ENCODE data around the gene NR1D2.
"Not testable (repeated sequence)": the region's sequence is repeated elsewhere in the genome, so short reads cannot be mapped to it uniquely, and the experiment has no call there.

Gene NR1D2

GRCh38 chr3:24002129-24002528 lies 57.0 kb downstream of the NR1D2 start:
- Mint-ChIP-seq H3K27me3 (peaks cover 32% of the 10 kb centered on the region), H3K4me1 (peaks cover 4% of the 10 kb centered on the region), H3K27ac (ENCODE audit: low read depth) (no peak overlapping the region), H3K36me3 (ENCODE audit: insufficient read depth) (peaks cover 3% of the 10 kb centered on the region), H3K4me3 (no peak overlapping the region), H3K9me3 (no peaks in the 10 kb centered on the region)
- no peak for ATAC-seq (replicated peaks; ENCODE audit: extremely low read depth, poor library complexity, severe bottlenecking)
- DNase-seq (ENCODE audit: low spot score in 2 of 2): no peak

DNA sequence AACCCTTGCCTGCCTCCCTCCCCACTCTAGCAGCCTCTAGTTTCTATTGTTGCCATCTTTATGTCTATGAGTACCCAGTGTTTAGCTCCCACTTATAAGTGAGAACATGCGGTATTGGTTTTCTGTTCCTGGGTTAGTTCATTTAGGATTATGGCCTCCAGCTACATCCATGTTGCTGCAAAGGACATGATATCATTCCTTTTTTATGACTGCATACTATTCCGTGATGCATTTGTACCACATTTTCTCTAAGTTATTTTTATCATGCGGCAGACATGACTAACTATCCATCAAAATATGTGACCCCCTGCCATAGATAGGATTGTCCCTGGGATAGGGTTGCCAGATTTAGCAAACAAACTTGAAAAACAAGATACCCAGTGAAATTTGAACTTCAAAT lies 58.4 kb downstream of the NR1D2 start:
- H3K27me3 Mint-ChIP-seq: peaks cover 32% of the 10 kb centered on the region
- peaks cover 4% of the 10 kb centered on the region for H3K4me1 Mint-ChIP-seq
- no peaks in the 10 kb centered on the region for H3K9me3 Mint-ChIP-seq

GRCh38 chr3:24004171-24004938 lies 59.3 kb downstream of the NR1D2 start:
- Mint-ChIP-seq H3K36me3 (ENCODE audit: insufficient read depth) (peaks cover 3% of the 10 kb centered on the region), H3K4me3 (no peak overlapping the region), H3K4me1 (no peaks in the 10 kb centered on the region), H3K9me3 (no peaks in the 10 kb centered on the region), H3K27ac (ENCODE audit: low read depth) (no peak overlapping the region), H3K27me3 (peaks cover 25% of the 10 kb centered on the region)
- ATAC-seq (replicated peaks; ENCODE audit: extremely low read depth, poor library complexity, severe bottlenecking): no peak
- no peak for DNase-seq (ENCODE audit: low spot score in 2 of 2)

More for the DNA sequence above, 58.4 kb downstream of the NR1D2 start:
- no peak overlapping the region for H3K4me3 Mint-ChIP-seq
- no peak for ATAC-seq (replicated peaks; ENCODE audit: extremely low read depth, poor library complexity, severe bottlenecking)
- H3K36me3 Mint-ChIP-seq (ENCODE audit: insufficient read depth): peaks cover 3% of the 10 kb centered on the region
- DNase-seq (ENCODE audit: low spot score in 2 of 2): no peak
- no peak overlapping the region for H3K27ac Mint-ChIP-seq (ENCODE audit: low read depth)

GRCh38 chr3:24005669-24006068 lies 60.6 kb downstream of the NR1D2 start:
- Mint-ChIP-seq H3K27ac (ENCODE audit: low read depth) (no peak overlapping the region), H3K4me1 (no peaks in the 10 kb centered on the region), H3K9me3 (no peaks in the 10 kb centered on the region), H3K27me3 (peaks cover 24% of the 10 kb centered on the region), H3K36me3 (ENCODE audit: insufficient read depth) (peaks cover 3% of the 10 kb centered on the region), H3K4me3 (no peak overlapping the region)
- DNase-seq (ENCODE audit: low spot score in 2 of 2) (no peak), ATAC-seq (replicated peaks; ENCODE audit: extremely low read depth, poor library complexity, severe bottlenecking) (no peak)

DNA sequence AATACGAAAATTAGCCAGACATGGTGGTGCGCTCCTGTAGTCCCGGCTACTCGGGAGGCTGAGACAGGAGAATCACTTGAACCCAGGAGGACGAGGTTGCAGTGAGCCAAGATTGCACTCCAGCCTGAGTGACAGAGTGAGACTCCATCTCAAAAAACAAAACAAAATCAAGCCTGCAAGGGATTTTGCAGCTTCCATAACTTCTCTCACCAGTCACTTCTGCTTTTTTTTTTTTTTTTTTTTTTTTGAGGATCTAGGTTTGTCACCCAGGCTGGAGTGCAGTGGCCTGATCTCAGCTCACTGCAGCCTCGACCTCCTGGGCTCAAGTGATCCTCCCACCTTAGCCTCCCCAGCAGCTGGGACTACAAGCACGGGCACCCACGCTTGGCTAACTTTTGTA lies 65.7 kb downstream of the NR1D2 start:
- H3K4me1 Mint-ChIP-seq: not testable (repeated sequence)

GRCh38 chr3:24012589-24013269 lies 67.6 kb downstream of the NR1D2 start:
- Mint-ChIP-seq H3K27ac (ENCODE audit: low read depth) (no peak overlapping the region), H3K9me3 (no peaks in the 10 kb centered on the region), H3K36me3 (ENCODE audit: insufficient read depth) (no peaks in the 10 kb centered on the region), H3K27me3 (peaks cover 9% of the 10 kb centered on the region), H3K4me1 (no peaks in the 10 kb centered on the region), H3K4me3 (no peak overlapping the region)
- DNase-seq (ENCODE audit: low spot score in 2 of 2) (no peak), ATAC-seq (replicated peaks; ENCODE audit: extremely low read depth, poor library complexity, severe bottlenecking) (no peak)

More for the DNA sequence above, 65.7 kb downstream of the NR1D2 start:
- H3K27ac Mint-ChIP-seq (ENCODE audit: low read depth); H3K27me3 Mint-ChIP-seq; DNase-seq (ENCODE audit: low spot score in 2 of 2); H3K4me3 Mint-ChIP-seq; ATAC-seq (replicated peaks; ENCODE audit: extremely low read depth, poor library complexity, severe bottlenecking); H3K36me3 Mint-ChIP-seq (ENCODE audit: insufficient read depth); H3K9me3 Mint-ChIP-seq: not testable (repeated sequence)

DNA sequence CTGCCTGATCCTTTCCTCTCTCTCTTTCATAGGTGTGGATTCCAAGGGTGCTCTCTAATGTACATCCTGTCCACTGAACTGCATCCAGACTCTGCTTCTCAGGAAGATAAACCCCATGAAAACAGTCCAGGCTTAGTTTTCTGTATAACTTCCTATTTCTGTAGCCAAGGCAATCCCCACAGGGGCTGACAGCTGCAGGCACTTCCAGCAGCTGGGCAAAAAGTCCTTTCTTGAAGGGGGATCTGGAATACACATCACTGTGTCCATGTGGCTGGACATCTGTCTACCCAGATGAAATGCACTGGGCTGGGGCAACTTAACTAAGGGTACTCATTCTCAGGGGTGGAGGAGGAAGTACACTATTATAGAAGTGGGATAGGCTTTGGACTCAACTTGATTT lies 72.2 kb downstream of the NR1D2 start:
- ATAC-seq (replicated peaks; ENCODE audit: extremely low read depth, poor library complexity, severe bottlenecking): no peak
- H3K4me3 Mint-ChIP-seq: no peak overlapping the region
- H3K27ac Mint-ChIP-seq (ENCODE audit: low read depth): no peak overlapping the region

GRCh38 chr3:24018784-24019570 lies 73.9 kb downstream of the NR1D2 start:
- ATAC-seq (replicated peaks; ENCODE audit: extremely low read depth, poor library complexity, severe bottlenecking) (no peak), DNase-seq (ENCODE audit: low spot score in 2 of 2) (no peak)
- no peak overlapping the region for H3K4me3 Mint-ChIP-seq
- H3K9me3 Mint-ChIP-seq: no peaks in the 10 kb centered on the region
- H3K36me3 Mint-ChIP-seq (ENCODE audit: insufficient read depth): peaks cover 1% of the 10 kb centered on the region
- H3K27me3 Mint-ChIP-seq: peaks cover 11% of the 10 kb centered on the region
- H3K27ac Mint-ChIP-seq (ENCODE audit: low read depth): no peak overlapping the region
- no peaks in the 10 kb centered on the region for H3K4me1 Mint-ChIP-seq

More for the DNA sequence above, 72.2 kb downstream of the NR1D2 start:
- H3K4me1 Mint-ChIP-seq: no peaks in the 10 kb centered on the region
- peaks cover 1% of the 10 kb centered on the region for H3K36me3 Mint-ChIP-seq (ENCODE audit: insufficient read depth)
- peaks cover 9% of the 10 kb centered on the region for H3K27me3 Mint-ChIP-seq
- no peak for DNase-seq (ENCODE audit: low spot score in 2 of 2)
- no peaks in the 10 kb centered on the region for H3K9me3 Mint-ChIP-seq

DNA sequence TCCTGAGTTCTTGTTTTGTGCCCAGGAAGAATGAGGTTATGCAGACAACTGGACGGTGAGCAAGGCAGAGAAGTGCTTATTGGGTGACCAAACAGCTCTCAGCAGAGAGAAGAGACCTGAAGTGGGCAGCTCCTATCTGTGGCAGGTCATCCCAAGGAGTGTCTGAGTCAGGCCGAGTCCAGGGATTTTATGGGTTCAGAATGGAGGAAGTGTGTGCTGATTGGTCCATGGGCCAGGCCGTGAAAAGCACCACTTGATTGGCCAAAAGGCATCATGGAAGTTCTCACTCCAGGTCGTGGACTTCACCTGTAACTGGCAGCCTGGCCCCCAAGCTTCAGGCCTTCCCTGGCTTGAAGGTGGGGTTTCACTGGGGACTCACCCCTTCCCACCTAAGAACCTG lies 74.5 kb downstream of the NR1D2 start:
- H3K4me3 Mint-ChIP-seq: no peak overlapping the region
- H3K27me3 Mint-ChIP-seq: peaks cover 13% of the 10 kb centered on the region
- H3K9me3 Mint-ChIP-seq: no peaks in the 10 kb centered on the region
- no peak for ATAC-seq (replicated peaks; ENCODE audit: extremely low read depth, poor library complexity, severe bottlenecking)
- peaks cover 1% of the 10 kb centered on the region for H3K36me3 Mint-ChIP-seq (ENCODE audit: insufficient read depth)
- H3K4me1 Mint-ChIP-seq: no peaks in the 10 kb centered on the region
- DNase-seq (ENCODE audit: low spot score in 2 of 2): no peak
- no peak overlapping the region for H3K27ac Mint-ChIP-seq (ENCODE audit: low read depth)

- ATAC-seq (replicated peaks; ENCODE audit: extremely low read depth, poor library complexity, severe bottlenecking): no peak
- Mint-ChIP-seq H3K36me3 (ENCODE audit: insufficient read depth) (peaks cover 1% of the 10 kb centered on the region), H3K27ac (ENCODE audit: low read depth) (no peak overlapping the region)
These were observed 75.1 kb downstream of the NR1D2 start for GRCh38 chr3:24020036-24020691.

DNA sequence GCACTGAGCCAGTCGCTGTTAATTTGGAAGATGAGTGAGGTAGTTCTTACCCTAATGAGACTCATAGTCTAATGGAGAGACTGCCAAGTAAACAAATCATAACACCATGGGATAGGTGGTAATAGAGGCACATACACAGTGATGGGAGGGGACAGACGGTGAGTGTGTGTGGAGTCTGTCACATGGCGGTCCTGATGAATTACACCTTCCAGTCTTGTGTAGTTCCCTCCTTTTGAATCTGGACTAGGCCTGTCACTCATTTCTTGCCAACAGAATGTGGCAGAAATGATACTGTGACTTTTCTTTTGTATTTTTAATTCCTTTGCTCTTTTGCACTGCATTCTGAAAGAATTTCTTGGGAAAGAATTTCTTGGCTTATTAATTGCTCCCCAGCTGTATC lies 78.1 kb downstream of the NR1D2 start:
- Mint-ChIP-seq H3K4me3 (no peak overlapping the region), H3K9me3 (no peaks in the 10 kb centered on the region)

More at GRCh38 chr3:24020036-24020691, 75.1 kb downstream of the NR1D2 start:
- H3K9me3 Mint-ChIP-seq: no peaks in the 10 kb centered on the region
- DNase-seq (ENCODE audit: low spot score in 2 of 2): no peak
- H3K4me1 Mint-ChIP-seq: no peaks in the 10 kb centered on the region
- H3K27me3 Mint-ChIP-seq: peaks cover 13% of the 10 kb centered on the region
- H3K4me3 Mint-ChIP-seq: no peak overlapping the region

DNA sequence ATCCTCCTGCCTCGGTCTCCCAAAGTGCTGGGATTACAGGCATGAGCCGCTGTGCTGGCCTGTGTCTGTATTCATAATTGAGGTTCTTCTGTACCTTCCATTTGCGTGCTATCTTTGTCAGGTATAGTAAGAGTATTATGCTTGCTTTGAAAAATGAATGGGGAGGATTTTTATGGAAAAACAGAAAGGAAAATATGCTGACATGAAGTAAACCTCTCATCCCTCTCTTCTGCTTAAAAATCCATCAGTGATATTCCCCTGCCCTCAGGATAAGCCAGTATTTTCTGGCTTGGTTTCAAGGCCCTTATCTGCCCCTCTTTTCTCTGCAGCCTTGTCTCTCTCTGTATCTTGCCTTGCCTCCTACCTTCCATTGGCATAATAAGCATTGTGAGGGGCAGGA lies 80.7 kb downstream of the NR1D2 start:
- no peak overlapping the region for H3K27ac Mint-ChIP-seq (ENCODE audit: low read depth)

More for the DNA sequence above, 78.1 kb downstream of the NR1D2 start:
- DNase-seq (ENCODE audit: low spot score in 2 of 2): no peak
- no peak for ATAC-seq (replicated peaks; ENCODE audit: extremely low read depth, poor library complexity, severe bottlenecking)
- Mint-ChIP-seq H3K27ac (ENCODE audit: low read depth) (no peak overlapping the region), H3K4me1 (no peaks in the 10 kb centered on the region), H3K27me3 (peaks cover 13% of the 10 kb centered on the region), H3K36me3 (ENCODE audit: insufficient read depth) (peaks cover 1% of the 10 kb centered on the region)

More for the DNA sequence above, 80.7 kb downstream of the NR1D2 start:
- Mint-ChIP-seq H3K9me3 (no peaks in the 10 kb centered on the region), H3K4me1 (no peaks in the 10 kb centered on the region), H3K4me3 (no peak overlapping the region), H3K36me3 (ENCODE audit: insufficient read depth) (no peaks in the 10 kb centered on the region), H3K27me3 (peaks cover 24% of the 10 kb centered on the region)
- ATAC-seq (replicated peaks; ENCODE audit: extremely low read depth, poor library complexity, severe bottlenecking) (no peak), DNase-seq (ENCODE audit: low spot score in 2 of 2) (no peak)
